ENCODE data around the gene HHAT. TPM values are rescaled to one million over a fixed set of nuclear protein-coding genes. Genes with fewer than 3 reads are reported as not detected.
"Not testable (repeated sequence)": the region's sequence is repeated elsewhere in the genome, so short reads cannot be mapped to it uniquely, and the experiment has no call there.

Gene HHAT
- total RNA-seq, 2 experiments from 2014 or later: 3.6 to 3.9 TPM

DNA sequence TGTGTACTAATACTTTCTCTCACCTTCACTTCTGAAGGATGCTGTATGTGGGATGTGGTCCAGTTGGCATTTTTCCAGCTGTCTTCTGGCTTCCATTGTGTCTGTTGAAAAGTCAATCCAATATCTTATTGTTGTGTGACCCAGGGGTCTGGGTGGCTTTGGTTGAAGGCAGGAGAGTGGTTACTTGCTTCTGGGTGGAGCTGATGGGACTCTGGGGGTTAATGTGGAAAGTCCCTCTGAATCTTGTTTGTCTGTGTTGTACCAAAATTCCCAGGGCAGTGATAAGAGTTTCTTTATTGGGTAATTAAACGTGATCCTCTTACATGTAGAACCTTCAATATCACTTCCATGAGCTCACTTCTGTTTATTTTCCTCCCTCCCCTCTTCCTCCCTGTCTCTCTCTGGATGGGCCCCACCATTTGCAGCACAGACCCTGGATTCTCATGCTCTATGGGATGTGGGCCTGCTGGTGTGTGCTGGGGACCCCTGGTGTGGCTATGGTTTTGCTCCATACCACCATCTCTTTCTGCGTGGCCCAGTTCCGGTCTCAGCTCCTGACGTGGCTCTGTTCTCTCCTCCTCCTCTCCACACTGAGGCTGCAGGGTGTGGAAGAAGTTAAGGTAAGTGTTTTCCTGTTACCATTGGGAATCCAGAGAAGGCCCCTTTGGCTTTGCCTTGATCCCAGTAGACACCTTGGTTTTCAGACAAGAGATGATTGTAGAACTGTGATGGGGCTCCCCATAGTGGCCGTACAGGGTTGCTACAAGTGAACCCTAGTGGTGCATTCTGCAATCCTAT is 71.5 kb downstream of the HHAT start:
- Mint-ChIP-seq H3K27me3 (ENCODE audit: low read depth) (peaks cover 5% of the 10 kb centered on the region), H3K4me1 (ENCODE audit: low read depth) (peaks cover 44% of the 10 kb centered on the region), H3K9me3 (no peaks in the 10 kb centered on the region), H3K36me3 (ENCODE audit: low read depth) (no peaks in the 10 kb centered on the region), H3K27ac (peak overlapping the region; percentile 93), H3K4me3 (peak overlapping the region; percentile 49)
- CTCF ChIA-PET: interaction anchor here (0.6 to 5.6 kb wide), 22 partner anchors 9 to 577 kb away, joined by 3 to 48 read pairs (median 4); no protein-coding TSS in a partner anchor
- DNase-seq: peak; percentile 85
- intact Hi-C loops (cut with micrococcal nuclease): loop anchor here (1.0 to 2.0 kb wide), 8 partner anchors 26 to 540 kb away; no protein-coding TSS in a partner anchor

DNA sequence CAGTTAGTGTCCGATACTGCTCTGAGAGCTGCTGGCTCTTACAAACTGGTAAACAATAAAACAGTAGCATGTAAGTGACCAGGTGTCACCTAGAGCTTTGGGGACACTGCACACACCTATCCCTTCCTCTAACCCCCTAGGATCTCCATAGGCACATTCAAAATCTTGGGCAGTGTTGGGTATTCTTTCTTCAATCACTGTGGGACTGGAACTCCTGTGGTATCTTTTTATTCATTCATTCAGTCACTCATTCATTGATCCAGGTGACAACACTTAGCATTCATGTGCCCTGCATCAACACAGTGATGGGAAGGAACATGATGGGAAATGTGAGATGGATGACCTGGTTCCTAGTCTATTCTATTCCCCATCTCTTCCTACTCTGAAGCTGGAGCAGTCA is 73.9 kb downstream of the HHAT start:
- Mint-ChIP-seq H3K4me1 (ENCODE audit: low read depth) (peaks cover 33% of the 10 kb centered on the region), H3K9me3 (no peaks in the 10 kb centered on the region), H3K36me3 (ENCODE audit: low read depth) (no peaks in the 10 kb centered on the region), H3K27me3 (ENCODE audit: low read depth) (peaks cover 5% of the 10 kb centered on the region), H3K27ac (no peak overlapping the region), H3K4me3 (no peak overlapping the region)
- DNase-seq: no peak
- intact Hi-C loops (cut with micrococcal nuclease): no loop called here
- CTCF ChIA-PET: interaction anchor here (1.3 to 4.6 kb wide), 7 partner anchors 27 to 732 kb away, joined by 4 to 40 read pairs (median 13); partner anchors contain the start of gene KCNH1

DNA sequence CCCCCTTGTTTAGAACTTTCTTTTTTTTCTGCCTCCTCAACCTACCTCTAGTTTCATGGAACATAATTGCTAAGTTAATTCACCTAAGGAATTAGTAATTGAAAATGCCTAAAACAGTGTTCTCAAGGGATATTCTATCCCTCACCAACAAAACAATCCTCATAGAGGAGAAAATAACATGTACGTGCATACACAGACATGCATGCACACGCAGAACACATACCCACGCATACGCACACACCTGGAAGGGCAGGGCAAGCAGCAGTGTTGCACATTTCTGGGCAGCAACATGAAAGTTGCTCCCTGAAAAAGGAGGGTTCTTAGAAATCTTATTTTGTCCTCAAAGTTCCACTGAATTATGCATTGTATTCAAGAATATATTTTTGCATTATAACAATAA is 76.6 kb downstream of the HHAT start:
- no peaks in the 10 kb centered on the region for H3K9me3 Mint-ChIP-seq
- H3K27ac Mint-ChIP-seq: no peak overlapping the region
- peaks cover 8% of the 10 kb centered on the region for H3K4me1 Mint-ChIP-seq (ENCODE audit: low read depth)
- H3K27me3 Mint-ChIP-seq (ENCODE audit: low read depth): peaks cover 2% of the 10 kb centered on the region
- CTCF ChIA-PET: interaction anchor here (0.9 to 4.6 kb wide), 5 partner anchors 9 to 729 kb away, joined by 3 to 40 read pairs (median 11); partner anchors contain the start of gene KCNH1
- DNase-seq: no peak
- intact Hi-C loops (cut with micrococcal nuclease): loop anchor here (5.0 kb wide), 1 partner anchor 397 kb away; no protein-coding TSS in a partner anchor
- no peak overlapping the region for H3K4me3 Mint-ChIP-seq
- H3K36me3 Mint-ChIP-seq (ENCODE audit: low read depth): no peaks in the 10 kb centered on the region

DNA sequence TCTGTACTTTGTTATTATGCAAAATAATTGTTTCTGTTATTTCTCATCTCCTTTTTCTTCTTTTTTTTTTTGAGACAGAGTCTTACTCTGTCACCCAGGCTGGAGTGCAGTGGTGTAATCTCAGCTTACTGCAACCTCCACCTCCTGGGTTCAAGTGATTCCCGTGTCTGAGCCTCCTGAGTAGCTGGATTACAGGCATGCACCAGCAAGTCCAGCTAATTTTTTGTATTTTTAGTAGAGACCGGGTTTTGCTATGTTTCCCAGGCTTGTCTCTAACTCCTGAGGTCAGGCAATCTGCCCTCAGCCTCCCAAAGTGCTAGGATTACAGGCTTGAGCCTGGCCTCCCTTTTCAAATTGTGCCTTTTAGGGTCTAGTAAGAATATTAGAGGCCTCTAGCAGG is 77.6 kb downstream of the HHAT start:
- CTCF ChIA-PET: interaction anchor here (0.6 to 2.8 kb wide), 15 partner anchors 8 to 1109 kb away, joined by 3 to 16 read pairs (median 4); partner anchors contain the start of gene KCNH1
- not testable (repeated sequence) for DNase-seq; H3K4me3 Mint-ChIP-seq; H3K4me1 Mint-ChIP-seq (ENCODE audit: low read depth); H3K27ac Mint-ChIP-seq; H3K9me3 Mint-ChIP-seq; H3K36me3 Mint-ChIP-seq (ENCODE audit: low read depth); H3K27me3 Mint-ChIP-seq (ENCODE audit: low read depth)
- intact Hi-C loops (cut with micrococcal nuclease): loop anchor here (5.0 kb wide), 1 partner anchor 396 kb away; no protein-coding TSS in a partner anchor

DNA sequence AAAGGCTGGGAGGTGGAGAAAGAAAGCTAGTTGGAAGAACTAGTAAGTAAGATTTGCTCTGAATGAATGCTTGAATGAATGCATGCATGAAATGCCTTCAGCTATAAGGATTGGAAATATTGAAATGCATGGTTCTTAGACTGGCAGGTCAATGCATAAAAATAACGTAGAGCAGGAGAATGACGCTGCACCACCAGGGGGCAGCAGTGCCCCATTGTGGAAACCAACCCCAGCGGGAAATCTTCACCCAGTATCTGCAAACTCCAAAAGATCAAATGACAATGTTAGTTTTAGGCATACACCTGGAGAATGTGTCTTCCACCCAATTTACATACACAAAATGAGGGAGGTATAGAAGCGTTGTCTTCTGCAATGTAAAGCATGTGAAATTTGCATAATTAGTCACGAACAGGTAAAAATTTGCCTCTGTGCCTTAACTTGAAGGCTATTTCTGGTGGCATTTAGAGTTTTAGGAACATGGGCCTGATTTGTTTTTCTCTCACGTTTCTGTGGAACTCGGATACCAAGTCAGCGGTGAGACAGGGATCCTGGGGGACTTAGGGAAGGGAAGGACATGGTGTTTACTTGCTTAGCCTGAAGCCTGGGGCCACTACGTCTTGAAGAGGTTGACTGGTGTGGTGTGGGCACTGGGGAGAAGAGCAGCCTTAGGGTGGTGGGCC is 78.6 kb downstream of the HHAT start:
- CTCF ChIA-PET: interaction anchor here (0.5 to 2.8 kb wide), 16 partner anchors 9 to 732 kb away, joined by 3 to 16 read pairs (median 4); partner anchors contain the start of gene KCNH1
- no peak overlapping the region for H3K27ac Mint-ChIP-seq
- peak; percentile 86 for DNase-seq
- H3K27me3 Mint-ChIP-seq (ENCODE audit: low read depth): peaks cover 2% of the 10 kb centered on the region
- intact Hi-C loops (cut with micrococcal nuclease): loop anchor here (1.0 to 5.0 kb wide), 5 partner anchors 41 to 1107 kb away; partner anchors contain the start of gene KCNH1
- H3K9me3 Mint-ChIP-seq: no peaks in the 10 kb centered on the region
- H3K4me1 Mint-ChIP-seq (ENCODE audit: low read depth): peaks cover 5% of the 10 kb centered on the region
- H3K36me3 Mint-ChIP-seq (ENCODE audit: low read depth): no peaks in the 10 kb centered on the region
- H3K4me3 Mint-ChIP-seq: no peak overlapping the region

DNA sequence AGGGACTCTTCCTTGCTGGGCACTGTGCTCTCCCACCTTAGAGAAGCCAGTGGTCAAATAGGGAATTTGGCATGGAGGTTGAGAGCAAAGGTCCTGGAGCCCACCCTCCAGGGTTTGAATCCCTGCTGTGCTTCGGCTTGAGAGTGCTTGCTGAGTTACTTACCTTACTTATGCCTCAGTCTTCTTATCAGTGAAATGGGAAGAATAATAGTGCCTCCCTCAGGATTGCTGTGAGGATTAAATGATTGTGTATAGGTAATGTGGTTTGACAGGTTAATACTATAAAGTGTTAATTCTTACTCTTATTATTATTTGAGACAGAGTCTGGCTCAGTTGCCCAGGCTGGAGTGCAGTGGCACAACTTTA is 79.2 kb downstream of the HHAT start:
- H3K27ac Mint-ChIP-seq: no peak overlapping the region
- peaks cover 2% of the 10 kb centered on the region for H3K27me3 Mint-ChIP-seq (ENCODE audit: low read depth)
- CTCF ChIA-PET: interaction anchor here (1.1 to 2.8 kb wide), 3 partner anchors 40 to 728 kb away, joined by 6 to 11 read pairs (median 11); partner anchors contain the start of gene KCNH1
- H3K9me3 Mint-ChIP-seq: no peaks in the 10 kb centered on the region
- DNase-seq: no peak
- intact Hi-C loops (cut with micrococcal nuclease): loop anchor here (1.0 to 5.0 kb wide), 5 partner anchors 40 to 1106 kb away; partner anchors contain the start of gene KCNH1
- peaks cover 5% of the 10 kb centered on the region for H3K4me1 Mint-ChIP-seq (ENCODE audit: low read depth)
- H3K4me3 Mint-ChIP-seq: no peak overlapping the region
- H3K36me3 Mint-ChIP-seq (ENCODE audit: low read depth): no peaks in the 10 kb centered on the region

DNA sequence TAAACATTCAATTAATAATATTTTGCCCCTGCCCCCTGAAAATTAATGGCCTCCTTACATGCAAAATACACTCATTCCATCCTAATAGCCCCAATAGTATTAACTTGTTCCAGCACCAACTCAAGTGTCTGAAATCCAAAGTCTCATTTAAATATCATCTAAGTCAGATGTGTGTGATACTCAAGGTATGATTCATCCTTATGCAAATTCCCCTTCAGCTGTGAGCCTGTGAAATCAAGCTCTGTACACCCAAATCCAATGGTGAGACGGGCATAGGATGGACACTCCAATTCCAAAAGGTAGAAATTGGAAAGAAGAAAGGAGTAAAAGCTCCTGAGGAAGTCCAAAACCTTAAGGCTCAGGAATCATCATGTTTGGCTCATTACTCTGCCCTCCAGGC is 83.5 kb downstream of the HHAT start:
- intact Hi-C loops (cut with micrococcal nuclease): loop anchor here (1.0 kb wide), 1 partner anchor 33 kb away; no protein-coding TSS in a partner anchor

DNA sequence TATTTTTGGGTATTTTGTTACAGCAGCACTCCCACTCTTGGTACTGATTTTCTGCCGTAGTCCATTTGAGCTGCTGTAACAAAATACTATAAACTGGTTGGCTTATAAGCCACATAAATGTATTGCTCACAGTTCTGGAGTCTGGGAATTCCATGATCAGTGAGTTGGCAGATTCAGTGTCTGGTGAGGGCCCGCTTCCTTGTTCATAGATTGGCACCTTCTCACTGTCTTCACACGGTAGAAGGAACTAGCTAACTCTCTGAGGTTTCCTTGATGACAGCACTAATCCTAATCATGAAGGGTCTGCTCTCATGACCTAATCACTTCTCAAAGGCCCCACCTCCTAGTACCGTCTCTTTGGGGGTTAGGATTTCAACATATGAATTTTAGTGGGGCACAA is 85.2 kb downstream of the HHAT start:
- no peaks in the 10 kb centered on the region for H3K27me3 Mint-ChIP-seq (ENCODE audit: low read depth)
- DNase-seq: no peak
- no peak overlapping the region for H3K4me3 Mint-ChIP-seq
- no peaks in the 10 kb centered on the region for H3K36me3 Mint-ChIP-seq (ENCODE audit: low read depth)
- intact Hi-C loops (cut with micrococcal nuclease): no loop called here
- peaks cover 3% of the 10 kb centered on the region for H3K4me1 Mint-ChIP-seq (ENCODE audit: low read depth)
- no peaks in the 10 kb centered on the region for H3K9me3 Mint-ChIP-seq
- no peak overlapping the region for H3K27ac Mint-ChIP-seq
- CTCF ChIA-PET: interaction anchor here (1.2 to 1.4 kb wide), 3 partner anchors 8 to 720 kb away, joined by 3 to 4 read pairs (median 3); partner anchors contain the start of gene KCNH1

More for the DNA sequence above, 83.5 kb downstream of the HHAT start:
- Mint-ChIP-seq H3K4me3 (no peak overlapping the region), H3K27ac (no peak overlapping the region), H3K9me3 (no peaks in the 10 kb centered on the region), H3K27me3 (ENCODE audit: low read depth) (no peaks in the 10 kb centered on the region), H3K36me3 (ENCODE audit: low read depth) (no peaks in the 10 kb centered on the region), H3K4me1 (ENCODE audit: low read depth) (peaks cover 4% of the 10 kb centered on the region)
- DNase-seq: no peak
- CTCF ChIA-PET: interaction anchor here (0.5 to 0.6 kb wide), 2 partner anchors 39 to 83 kb away, joined by 3 to 4 read pairs; no protein-coding TSS in a partner anchor

DNA sequence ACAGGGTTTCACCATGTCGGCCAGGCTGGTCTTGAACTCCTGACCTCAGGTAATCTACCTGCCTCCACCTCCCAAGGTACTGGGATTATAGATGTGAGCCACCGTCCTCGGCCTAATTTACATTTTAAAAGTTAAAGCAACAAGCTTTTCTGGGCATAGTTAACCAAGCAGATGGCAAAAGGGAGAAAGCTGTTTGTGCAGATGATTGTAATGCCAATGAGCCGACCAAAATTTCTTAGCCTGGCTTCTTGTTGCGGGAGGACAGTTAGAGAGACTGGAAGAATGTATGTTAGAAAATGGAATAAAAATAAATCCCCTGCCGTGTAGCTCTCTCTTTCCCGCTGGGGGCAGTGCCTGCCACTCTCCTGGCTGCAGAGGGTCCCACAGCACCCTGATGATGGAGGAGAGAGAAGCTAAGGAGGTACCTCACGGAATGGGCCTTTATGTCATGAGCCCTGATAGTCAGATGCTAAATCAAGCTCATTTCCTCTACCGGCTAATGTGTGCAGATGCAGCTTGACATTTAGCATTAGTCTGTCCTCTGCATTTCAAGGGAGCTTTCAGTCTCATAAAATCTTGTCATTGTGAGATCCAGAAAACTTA is 87.2 kb downstream of the HHAT start:
- H3K36me3 Mint-ChIP-seq (ENCODE audit: low read depth): no peaks in the 10 kb centered on the region
- no peak for DNase-seq
- H3K9me3 Mint-ChIP-seq: no peaks in the 10 kb centered on the region
- intact Hi-C loops (cut with micrococcal nuclease): no loop called here
- H3K27me3 Mint-ChIP-seq (ENCODE audit: low read depth): no peaks in the 10 kb centered on the region
- CTCF ChIA-PET: interaction anchor here (0.6 to 1.5 kb wide), 3 partner anchors 31 to 769 kb away, joined by 3 to 4 read pairs (median 3); no protein-coding TSS in a partner anchor
- H3K27ac Mint-ChIP-seq: no peak overlapping the region
- H3K4me3 Mint-ChIP-seq: no peak overlapping the region
- peaks cover 3% of the 10 kb centered on the region for H3K4me1 Mint-ChIP-seq (ENCODE audit: low read depth)

DNA sequence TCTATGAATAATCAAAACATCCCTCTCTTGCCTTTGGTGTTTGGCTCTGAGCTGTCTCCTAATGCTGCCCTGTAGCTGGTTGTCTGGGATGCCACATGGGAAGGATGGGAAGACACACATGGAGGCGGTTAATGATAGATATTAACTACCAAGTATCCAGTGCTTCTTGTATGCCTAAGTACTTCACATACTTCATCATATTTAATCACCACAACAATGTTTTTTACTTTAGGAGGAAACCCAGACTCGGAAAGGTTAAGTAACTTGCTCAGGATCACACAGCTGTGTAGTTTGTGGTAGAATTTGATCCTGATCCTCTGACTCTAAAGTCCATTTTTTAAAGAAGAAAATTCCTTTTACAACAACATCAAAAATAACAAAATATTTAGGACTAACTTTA is 88.0 kb downstream of the HHAT start:
- H3K9me3 Mint-ChIP-seq: no peaks in the 10 kb centered on the region
- no peak overlapping the region for H3K4me3 Mint-ChIP-seq
- no peaks in the 10 kb centered on the region for H3K27me3 Mint-ChIP-seq (ENCODE audit: low read depth)
- intact Hi-C loops (cut with micrococcal nuclease): no loop called here
- peaks cover 3% of the 10 kb centered on the region for H3K4me1 Mint-ChIP-seq (ENCODE audit: low read depth)
- DNase-seq: no peak
- no peaks in the 10 kb centered on the region for H3K36me3 Mint-ChIP-seq (ENCODE audit: low read depth)
- CTCF ChIA-PET: interaction anchor here (0.6 to 1.5 kb wide), 4 partner anchors 11 to 768 kb away, joined by 3 to 4 read pairs (median 3); no protein-coding TSS in a partner anchor
- H3K27ac Mint-ChIP-seq: no peak overlapping the region

DNA sequence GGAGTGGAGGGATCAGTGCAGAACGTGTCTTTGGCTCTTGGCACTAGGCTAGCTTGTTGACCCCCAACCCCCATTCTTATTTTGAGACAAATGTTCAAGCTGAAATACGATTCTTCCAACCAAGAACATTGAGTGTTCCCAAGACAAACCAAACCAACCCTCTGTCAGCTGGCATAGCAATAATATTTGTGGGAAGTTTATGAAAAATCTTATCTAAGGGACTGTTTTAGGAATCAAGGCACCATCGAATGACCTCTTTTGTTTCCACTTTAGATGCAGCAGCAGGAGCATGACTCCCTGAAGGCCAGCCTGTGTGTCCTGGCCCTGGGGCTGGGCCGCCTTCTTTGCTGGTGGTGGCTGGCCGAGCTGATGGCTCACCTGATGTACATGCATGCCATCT is 89.2 kb downstream of the HHAT start:
- H3K9me3 Mint-ChIP-seq: no peaks in the 10 kb centered on the region
- H3K27ac Mint-ChIP-seq: no peak overlapping the region
- intact Hi-C loops (cut with micrococcal nuclease): no loop called here
- no peaks in the 10 kb centered on the region for H3K36me3 Mint-ChIP-seq (ENCODE audit: low read depth)
- CTCF ChIA-PET: interaction anchor here (2.1 kb wide), 1 partner anchor 11 kb away, joined by 8 read pairs; no protein-coding TSS in a partner anchor
- H3K4me3 Mint-ChIP-seq: no peak overlapping the region
- no peaks in the 10 kb centered on the region for H3K27me3 Mint-ChIP-seq (ENCODE audit: low read depth)
- H3K4me1 Mint-ChIP-seq (ENCODE audit: low read depth): no peaks in the 10 kb centered on the region
- DNase-seq: no peak
